Skeletal muscle tissue (tissue), 4 donors: ENCODE data around the gene BMPR2. TPM values are rescaled to one million over a fixed set of nuclear protein-coding genes. Genes with fewer than 3 reads are reported as not detected.

Source experiments
- H3K27ac ChIP-seq: one replicate; pipeline ENCODE4 v1.7.0; 2013; ENCODE audit warnings: mild to moderate bottlenecking, low read depth, low read length, inconsistent platforms
- H3K27me3 ChIP-seq, 3 donors: one replicate each; pipeline ENCODE4 v1.7.0; 2013; ENCODE audit warnings: low read length in 3 of 3; ENCODE audit not compliant: control insufficient read depth in 3 of 3, insufficient read depth in 3 of 3
- H3K36me3 ChIP-seq, 3 donors: one replicate each; pipeline ENCODE4 v1.7.0; 2013; ENCODE audit warnings: low read length in 3 of 3; ENCODE audit not compliant: control insufficient read depth in 3 of 3, insufficient read depth in 3 of 3
- H3K4me1 ChIP-seq, 3 donors: one replicate each; pipeline ENCODE4 v1.7.0; 2013; ENCODE audit warnings: low read length in 3 of 3, mild to moderate bottlenecking in 3 of 3; ENCODE audit not compliant: control insufficient read depth in 3 of 3, insufficient read depth in 3 of 3
- H3K4me3 ChIP-seq, 3 donors: one replicate each; pipeline ENCODE4 v1.7.0; 2013; ENCODE audit warnings: low read length in 3 of 3
- H3K9ac ChIP-seq, 3 donors: one replicate each; pipeline ENCODE4 v1.7.0; 2013; ENCODE audit warnings: low read length in 3 of 3, mild to moderate bottlenecking in 3 of 3, moderate library complexity in 2 of 3, low read depth in 1 of 3
- H3K9me3 ChIP-seq, 3 donors: one replicate each; pipeline ENCODE4 v1.7.0; 2013; ENCODE audit warnings: low read length in 3 of 3; ENCODE audit not compliant: control insufficient read depth in 3 of 3
- total RNA-seq: library from RNA; depleted of rRNA; stranded (reverse); fragments of >200 nt; gene quantifications from one replicate; pipeline ENCODE4 v1.2.3, GENCODE V29; 2014
- donor health status: Osteomylitis.

Gene BMPR2
- total RNA-seq, 1 donor from 2014 or later, result 24.0 TPM

- H3K4me3 ChIP-seq, result no peak overlapping the region
- no peaks in the 10 kb centered on the region for H3K36me3 ChIP-seq
- no peaks in the 10 kb centered on the region for H3K27me3 ChIP-seq
- no peaks in the 10 kb centered on the region for H3K9me3 ChIP-seq
- H3K4me1 ChIP-seq, result no peaks in the 10 kb centered on the region
- H3K27ac ChIP-seq, result no peak overlapping the region
- H3K9ac ChIP-seq, result no peak overlapping the region
Observed at GRCh38 chr2:202442882-202443281, 66.8 kb downstream of the BMPR2 start.

- H3K9ac ChIP-seq, result no peak overlapping the region
- H3K27ac ChIP-seq, result no peak overlapping the region
- H3K4me3 ChIP-seq, result no peak overlapping the region
- H3K27me3 ChIP-seq, result no peaks in the 10 kb centered on the region
- H3K4me1 ChIP-seq, result no peaks in the 10 kb centered on the region
- no peaks in the 10 kb centered on the region for H3K36me3 ChIP-seq
- H3K9me3 ChIP-seq, result no peaks in the 10 kb centered on the region
Observed at GRCh38 chr2:202444000-202444399, 67.9 kb downstream of the BMPR2 start.

- H3K9ac ChIP-seq, result no peak overlapping the region
- no peak overlapping the region for H3K27ac ChIP-seq
- H3K4me3 ChIP-seq, result no peak overlapping the region
- no peaks in the 10 kb centered on the region for H3K9me3 ChIP-seq
- no peaks in the 10 kb centered on the region for H3K36me3 ChIP-seq
- no peaks in the 10 kb centered on the region for H3K4me1 ChIP-seq
- H3K27me3 ChIP-seq, result no peaks in the 10 kb centered on the region
Observed at GRCh38 chr2:202449344-202449743, 73.2 kb downstream of the BMPR2 start.

- no peaks in the 10 kb centered on the region for H3K9me3 ChIP-seq
Observed at GRCh38 chr2:202450785-202451184, 74.7 kb downstream of the BMPR2 start.

GRCh38 chr2:202452744-202453143 lies 76.6 kb downstream of the BMPR2 start:
- no peaks in the 10 kb centered on the region for H3K36me3 ChIP-seq
- no peak overlapping the region for H3K4me3 ChIP-seq
- no peak overlapping the region for H3K9ac ChIP-seq
- no peaks in the 10 kb centered on the region for H3K27me3 ChIP-seq
- H3K9me3 ChIP-seq, result no peaks in the 10 kb centered on the region
- H3K4me1 ChIP-seq, result no peaks in the 10 kb centered on the region
- no peak overlapping the region for H3K27ac ChIP-seq

More at GRCh38 chr2:202450785-202451184, 74.7 kb downstream of the BMPR2 start:
- Histone ChIP-seq H3K36me3 (no peaks in the 10 kb centered on the region), H3K4me1 (no peaks in the 10 kb centered on the region), H3K27me3 (no peaks in the 10 kb centered on the region), H3K9ac (no peak overlapping the region), H3K4me3 (no peak overlapping the region), H3K27ac (no peak overlapping the region)

GRCh38 chr2:202454536-202454935 lies 78.4 kb downstream of the BMPR2 start:
- Histone ChIP-seq H3K4me1 (no peaks in the 10 kb centered on the region), H3K27me3 (no peaks in the 10 kb centered on the region), H3K9me3 (no peaks in the 10 kb centered on the region), H3K9ac (no peak overlapping the region), H3K36me3 (no peaks in the 10 kb centered on the region), H3K4me3 (no peak overlapping the region), H3K27ac (no peak overlapping the region)

- H3K27me3 ChIP-seq, result no peaks in the 10 kb centered on the region
- H3K4me3 ChIP-seq, result no peak overlapping the region
- no peak overlapping the region for H3K9ac ChIP-seq
- H3K4me1 ChIP-seq, result no peaks in the 10 kb centered on the region
- no peaks in the 10 kb centered on the region for H3K9me3 ChIP-seq
- H3K36me3 ChIP-seq, result no peaks in the 10 kb centered on the region
- no peak overlapping the region for H3K27ac ChIP-seq
Observed at GRCh38 chr2:202455114-202455513, 79.0 kb downstream of the BMPR2 start.

- H3K36me3 ChIP-seq, result no peaks in the 10 kb centered on the region
Observed at GRCh38 chr2:202460119-202460518, 84.0 kb downstream of the BMPR2 start.

GRCh38 chr2:202479090-202479489 lies 103.0 kb downstream of the BMPR2 start:
- Histone ChIP-seq H3K9ac (no peak overlapping the region), H3K27ac (no peak overlapping the region), H3K4me3 (no peak overlapping the region)

More at GRCh38 chr2:202460119-202460518, 84.0 kb downstream of the BMPR2 start:
- Histone ChIP-seq H3K9me3 (no peaks in the 10 kb centered on the region), H3K27me3 (no peaks in the 10 kb centered on the region), H3K9ac (no peak overlapping the region), H3K4me3 (no peak overlapping the region), H3K4me1 (no peaks in the 10 kb centered on the region), H3K27ac (no peak overlapping the region)

GRCh38 chr2:202479610-202480009 lies 103.5 kb downstream of the BMPR2 start:
- Histone ChIP-seq H3K9me3 (no peaks in the 10 kb centered on the region), H3K4me1 (no peaks in the 10 kb centered on the region), H3K4me3 (no peak overlapping the region), H3K36me3 (peaks cover 0 to 2% (median 0%) of the 10 kb centered on the region in 3 donors), H3K9ac (no peak overlapping the region), H3K27ac (no peak overlapping the region), H3K27me3 (no peaks in the 10 kb centered on the region)

More at GRCh38 chr2:202479090-202479489, 103.0 kb downstream of the BMPR2 start:
- peaks cover 0 to 2% (median 0%) of the 10 kb centered on the region in 3 donors for H3K36me3 ChIP-seq
- no peaks in the 10 kb centered on the region for H3K4me1 ChIP-seq
- no peaks in the 10 kb centered on the region for H3K27me3 ChIP-seq
- H3K9me3 ChIP-seq, result no peaks in the 10 kb centered on the region

- Histone ChIP-seq H3K9ac (no peak overlapping the region), H3K27me3 (no peaks in the 10 kb centered on the region), H3K4me3 (no peak overlapping the region), H3K9me3 (no peaks in the 10 kb centered on the region), H3K27ac (no peak overlapping the region), H3K4me1 (no peaks in the 10 kb centered on the region), H3K36me3 (peaks cover 0 to under 1% (median 0%) of the 10 kb centered on the region in 3 donors)
Observed at GRCh38 chr2:202486351-202486750, 110.2 kb downstream of the BMPR2 start.
